Astrocyte (in vitro differentiated cells and primary cell): Measurements from ENCODE around the gene IRF3. TPM values are rescaled to one million over a fixed set of nuclear protein-coding genes. Genes with fewer than 3 reads are reported as not detected.
A peak's percentile ranks its signal among the peaks of the same experiment; 100 is the strongest.

Experiments
- DNase-seq: peaks from one replicate; pipeline ENCODE4 v3.0.0-alpha.2; 2010; ENCODE audit warnings: low read depth
- FAIRE-seq: peaks from 2 replicates; lab custom pipeline; 2011; peaks lifted over from hg19 to GRCh38; lab: Jason Lieb, UNC
- H2AFZ ChIP-seq: 2 replicates; pipeline ENCODE4 v1.6.0; 2012; ENCODE audit warnings: low read depth, low read length, inconsistent platforms
- H3K27ac ChIP-seq: 2 replicates; pipeline ENCODE4 v1.5.1; 2011; ENCODE audit warnings: low read depth, low read length, inconsistent platforms
- H3K27me3 ChIP-seq: 2 replicates; pipeline ENCODE4 v1.6.0; 2011; ENCODE audit warnings: low read length, inconsistent platforms; ENCODE audit not compliant: insufficient read depth
- H3K36me3 ChIP-seq: 2 replicates; pipeline ENCODE4 v1.5.1; 2011; ENCODE audit warnings: low read length, inconsistent platforms; ENCODE audit not compliant: insufficient read depth
- H3K4me1 ChIP-seq: 2 replicates; pipeline ENCODE4 v1.5.1; 2011; ENCODE audit warnings: low read length, inconsistent platforms; ENCODE audit not compliant: insufficient read depth
- H3K4me2 ChIP-seq: 2 replicates; pipeline ENCODE4 v1.6.0; 2012; ENCODE audit warnings: low read length, inconsistent platforms
- H3K4me3 ChIP-seq: 2 replicates; pipeline ENCODE4 v1.5.1; 2011; ENCODE audit warnings: low read depth, mild to moderate bottlenecking, low read length, inconsistent platforms; ENCODE audit not compliant: insufficient read depth
- H3K79me2 ChIP-seq: 2 replicates; pipeline ENCODE4 v1.6.0; 2012; ENCODE audit warnings: mild to moderate bottlenecking, low read length, inconsistent platforms; ENCODE audit not compliant: insufficient read depth
- H3K9ac ChIP-seq: 2 replicates; pipeline ENCODE4 v1.6.0; 2012; ENCODE audit warnings: mild to moderate bottlenecking, low read length, inconsistent platforms
- H3K9me3 ChIP-seq: 2 replicates; pipeline ENCODE4 v1.5.1; 2012; ENCODE audit warnings: low read depth, mild to moderate bottlenecking, low read length, inconsistent platforms; ENCODE audit not compliant: insufficient read depth
- H4K20me1 ChIP-seq: 2 replicates; pipeline ENCODE4 v1.6.0; 2012; ENCODE audit warnings: low read length, inconsistent platforms; ENCODE audit not compliant: insufficient read depth
- H3K27ac Mint-ChIP-seq: one replicate; pipeline ENCODE4 v1.8.0; 2021; ENCODE audit warnings: mild to moderate bottlenecking, mixed read lengths; ENCODE audit not compliant: unreplicated experiment
- H3K27me3 Mint-ChIP-seq: one replicate; pipeline ENCODE4 v1.8.0; 2021; ENCODE audit warnings: low read depth, mixed read lengths; ENCODE audit not compliant: unreplicated experiment
- H3K36me3 Mint-ChIP-seq: one replicate; pipeline ENCODE4 v1.8.0; 2021; ENCODE audit warnings: low read depth, mixed read lengths; ENCODE audit not compliant: unreplicated experiment
- H3K4me1 Mint-ChIP-seq: one replicate; pipeline ENCODE4 v1.8.0; 2021; ENCODE audit warnings: low read depth, mixed read lengths; ENCODE audit not compliant: unreplicated experiment
- H3K4me3 Mint-ChIP-seq: one replicate; pipeline ENCODE4 v1.8.0; 2021; ENCODE audit warnings: mild to moderate bottlenecking, moderate library complexity, mixed read lengths; ENCODE audit not compliant: unreplicated experiment
- H3K9me3 Mint-ChIP-seq: one replicate; pipeline ENCODE4 v1.8.0; 2021; ENCODE audit warnings: mild to moderate bottlenecking, mixed read lengths; ENCODE audit not compliant: unreplicated experiment
- CTCF ChIP-seq: IDR thresholded peaks from 2 replicates; pipeline ENCODE4 v1.5.1; 2011; ENCODE audit warnings: low read depth, mild to moderate bottlenecking, inconsistent platforms, low read length, moderate library complexity; ENCODE audit not compliant: insufficient read depth
- EZH2 ChIP-seq: IDR thresholded peaks from 2 replicates; pipeline ENCODE4 v1.6.1; 2012; ENCODE audit warnings: mild to moderate bottlenecking, low read length, inconsistent platforms; ENCODE audit not compliant: insufficient read depth
- total RNA-seq: library from RNA; stranded (reverse); gene quantifications from 2 replicates; pipeline ENCODE4 v1.2.1, GENCODE V29; 2021

Gene IRF3
- total RNA-seq, 1 donor from 2014 or later = 68.1 TPM

GRCh38 chr19:49645592-49645991 lies 20.1 kb downstream of the IRF3 start:
- Mint-ChIP-seq H3K36me3 (peaks cover 6% of the 10 kb centered on the region), H3K4me3 (no peak overlapping the region), H3K27me3 (no peaks in the 10 kb centered on the region), H3K9me3 (no peaks in the 10 kb centered on the region), H3K4me1 (peaks cover 20% of the 10 kb centered on the region), H3K27ac (peak overlapping the region; percentile 53)
- H3K4me1 ChIP-seq = peaks cover 22% of the 10 kb centered on the region
- no peak overlapping the region for H3K4me3 ChIP-seq
- H3K9ac ChIP-seq = no peak overlapping the region
- no peak overlapping the region for H3K27ac ChIP-seq
- no peak for FAIRE-seq
- no peak overlapping the region for H2AFZ ChIP-seq
- H3K9me3 ChIP-seq = no peaks in the 10 kb centered on the region
- peaks cover 77% of the 10 kb centered on the region for H3K79me2 ChIP-seq
- H3K36me3 ChIP-seq = peaks cover 3% of the 10 kb centered on the region
- H3K27me3 ChIP-seq = no peaks in the 10 kb centered on the region
- H3K4me2 ChIP-seq = no peak overlapping the region
- peaks cover 69% of the 10 kb centered on the region for H4K20me1 ChIP-seq
- DNase-seq = no peak
- TF ChIP-seq EZH2 (no peak), CTCF (no peak)

GRCh38 chr19:49643466-49643865 lies 22.2 kb downstream of the IRF3 start:
- no peak for DNase-seq

More at GRCh38 chr19:49643466-49643865, 22.2 kb downstream of the IRF3 start:
- Histone ChIP-seq H4K20me1 (peaks cover 50% of the 10 kb centered on the region), H2AFZ (no peak overlapping the region), H3K27me3 (no peaks in the 10 kb centered on the region), H3K4me3 (peak overlapping the region; percentile 100), H3K9ac (peak overlapping the region; percentile 100), H3K36me3 (peaks cover 3% of the 10 kb centered on the region), H3K9me3 (no peaks in the 10 kb centered on the region), H3K4me1 (peaks cover 29% of the 10 kb centered on the region), H3K27ac (no peak overlapping the region), H3K79me2 (peaks cover 68% of the 10 kb centered on the region), H3K4me2 (peak overlapping the region; percentile 96)
- H3K4me1 Mint-ChIP-seq = peaks cover 25% of the 10 kb centered on the region
- peaks cover 6% of the 10 kb centered on the region for H3K36me3 Mint-ChIP-seq
- H3K9me3 Mint-ChIP-seq = no peaks in the 10 kb centered on the region
- no peaks in the 10 kb centered on the region for H3K27me3 Mint-ChIP-seq
- H3K27ac Mint-ChIP-seq = peak overlapping the region; percentile 99
- peak overlapping the region; percentile 100 for H3K4me3 Mint-ChIP-seq
- TF ChIP-seq EZH2 (no peak), CTCF (no peak)
- no peak for FAIRE-seq
